Neuronal stem cell (in vitro differentiated cells): ENCODE results near the gene HOXB8.

ENCODE experiments used
- DNase-seq: peaks from one replicate; pipeline ENCODE4 v3.0.0-alpha.2; 2013; ENCODE audit warnings: low spot score
- H2AFZ ChIP-seq: one replicate; pipeline ENCODE4 v1.6.1; 2013; ENCODE audit warnings: mild to moderate bottlenecking, low read length, inconsistent platforms
- H2AK5ac ChIP-seq: 2 replicates; pipeline ENCODE4 v1.6.1; 2013; ENCODE audit warnings: low read depth, mild to moderate bottlenecking, inconsistent platforms, low read length, moderate library complexity, mixed read lengths
- H2BK120ac ChIP-seq: 2 replicates; pipeline ENCODE4 v1.6.1; 2013; ENCODE audit warnings: low read depth, mild to moderate bottlenecking, inconsistent platforms, low read length, moderate library complexity, mixed read lengths
- H2BK12ac ChIP-seq: one replicate; pipeline ENCODE4 v1.6.1; 2013; ENCODE audit warnings: low read length, inconsistent platforms
- H2BK15ac ChIP-seq: 2 replicates; pipeline ENCODE4 v1.6.1; 2013; ENCODE audit warnings: mild to moderate bottlenecking, low read length, inconsistent platforms, mixed read lengths
- H2BK5ac ChIP-seq: one replicate; pipeline ENCODE4 v1.6.1; 2013; ENCODE audit warnings: inconsistent platforms, mild to moderate bottlenecking, low read length, moderate library complexity
- H3K14ac ChIP-seq: one replicate; pipeline ENCODE4 v1.6.1; 2013; ENCODE audit warnings: low read length, inconsistent platforms
- H3K18ac ChIP-seq: 2 replicates; pipeline ENCODE4 v1.6.1; 2013; ENCODE audit warnings: low read length, inconsistent platforms
- H3K23ac ChIP-seq: 2 replicates; pipeline ENCODE4 v1.6.1; 2013; ENCODE audit warnings: low read depth, mild to moderate bottlenecking, mixed read lengths, low read length, inconsistent platforms; ENCODE audit not compliant: poor library complexity
- H3K27ac ChIP-seq: replicated peaks from 3 replicates; pipeline ENCODE4 v1.5.1; 2013; ENCODE audit warnings: low read length, inconsistent platforms
- H3K27me3 ChIP-seq, 3 experiments: 2 replicates each; pipeline ENCODE4 v1.6.1; 2013; ENCODE audit warnings: low read length in 3 of 3, mild to moderate bottlenecking in 2 of 3, inconsistent platforms in 1 of 3, low read depth in 1 of 3, mixed read lengths in 1 of 3, moderate library complexity in 1 of 3; ENCODE audit not compliant: control insufficient read depth in 3 of 3, insufficient read depth in 3 of 3
- H3K36me3 ChIP-seq, 2 donors: replicated peaks in 1 of 2; 2 replicates each; pipeline ENCODE4 v1.6.1; 2013; ENCODE audit warnings: low read length in 2 of 2; ENCODE audit not compliant: control insufficient read depth in 2 of 2, insufficient read depth in 2 of 2
- H3K4ac ChIP-seq: 2 replicates; pipeline ENCODE4 v1.6.1; 2013; ENCODE audit warnings: inconsistent platforms, mild to moderate bottlenecking, low read length, moderate library complexity
- H3K4me1 ChIP-seq, 2 donors: 1 replicate in 1 of 2; 2 replicates in 1 of 2; pipeline ENCODE4 v1.6.1; 2013; ENCODE audit warnings: low read length in 2 of 2, low read depth in 1 of 2; ENCODE audit not compliant: control insufficient read depth in 2 of 2, insufficient read depth in 1 of 2
- H3K4me2 ChIP-seq: one replicate; pipeline ENCODE4 v1.6.1; 2013; ENCODE audit warnings: mild to moderate bottlenecking, low read length, inconsistent platforms; ENCODE audit not compliant: insufficient read depth, poor library complexity, severe bottlenecking
- H3K4me3 ChIP-seq, 2 donors: 2 replicates each; pipeline ENCODE4 v1.5.1; 2013; ENCODE audit warnings: low read length in 2 of 2, mild to moderate bottlenecking in 2 of 2, inconsistent platforms in 1 of 2, moderate library complexity in 1 of 2
- H3K79me1 ChIP-seq: one replicate; pipeline ENCODE4 v1.6.1; 2013; ENCODE audit warnings: low read depth, mild to moderate bottlenecking, inconsistent platforms, low read length, moderate library complexity
- H3K9ac ChIP-seq: one replicate; pipeline ENCODE4 v1.6.1; 2013; ENCODE audit warnings: mild to moderate bottlenecking, low read depth, low read length, inconsistent platforms; ENCODE audit not compliant: poor library complexity
- H3K9me3 ChIP-seq, 2 donors: replicated peaks in 1 of 2; 2 replicates each; pipeline versions ENCODE3 to v1.6.1; 2013; ENCODE audit warnings: low read length in 2 of 2, mild to moderate bottlenecking in 2 of 2, inconsistent platforms in 1 of 2, low read depth in 1 of 2, mixed read lengths in 1 of 2, moderate library complexity in 1 of 2; ENCODE audit not compliant: control insufficient read depth in 2 of 2, insufficient read depth in 1 of 2
- H4K8ac ChIP-seq: one replicate; pipeline ENCODE4 v1.6.1; 2013; ENCODE audit warnings: low read depth, mild to moderate bottlenecking, inconsistent platforms, low read length, moderate library complexity
- H4K91ac ChIP-seq: one replicate; pipeline ENCODE4 v1.6.1; 2013; ENCODE audit warnings: low read length, low read depth, mild to moderate bottlenecking, inconsistent platforms; ENCODE audit not compliant: poor library complexity
- WGBS, 2 donors: extraction: QIAGEN DNeasy Blood & Tissue Kit; methylation state at CpG; one replicate each; pipeline ENCODE4 v1.1.7; 2013; ENCODE audit warnings: missing lambda C conversion rate in 2 of 2, mixed read lengths in 1 of 2; ENCODE audit not compliant: insufficient read length in 2 of 2, insufficient replicate concordance in 1 of 2; ENCODE audit errors: extremely low coverage in 2 of 2; 5-methylcytosine and 5-hydroxymethylcytosine counted together

HOXB8 gene

DNA sequence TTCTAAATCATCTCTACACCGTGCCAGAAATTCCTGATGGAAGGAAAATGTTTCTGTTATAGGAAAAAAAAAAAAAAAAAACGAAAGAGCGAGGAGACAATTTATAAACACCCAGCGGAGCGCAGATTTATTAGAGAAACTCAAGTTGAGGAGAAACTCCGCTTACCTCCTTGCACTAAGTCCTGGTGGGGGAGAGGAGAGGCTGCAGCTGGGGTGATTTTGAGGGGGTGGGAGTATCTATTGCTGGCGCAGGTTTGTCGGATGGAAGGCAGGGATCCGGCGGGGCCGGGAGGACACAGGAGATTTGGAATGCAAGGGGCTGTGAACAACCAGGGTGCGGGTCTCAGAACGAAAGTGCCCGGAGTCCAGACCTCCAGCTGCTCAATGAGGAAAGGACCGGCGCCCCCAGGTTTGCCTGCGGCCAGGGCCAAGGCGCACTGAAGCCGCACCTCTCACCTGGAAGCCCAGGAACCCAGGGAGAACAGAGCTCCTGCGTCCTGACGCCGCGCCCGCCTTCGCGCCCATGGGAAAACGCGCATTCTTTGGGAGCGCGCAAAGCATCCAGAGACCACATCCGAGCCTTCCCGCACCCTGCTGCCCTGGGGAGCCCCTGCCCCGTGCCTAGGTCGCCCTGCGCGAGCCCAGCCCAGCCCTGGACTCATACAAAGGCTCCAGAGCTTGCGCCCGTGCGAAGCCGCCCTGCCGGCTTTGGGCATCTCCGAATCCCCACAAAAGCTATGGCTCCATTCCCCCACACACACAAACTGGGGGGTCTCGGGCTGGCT lies 2.6 kb upstream of the HOXB8 start:
- Histone ChIP-seq H3K14ac (no peak overlapping the region), H3K27ac (no peak overlapping the region), H2BK15ac (no peak overlapping the region), H3K4me3 (no peak overlapping the region), H3K4me1 (peaks cover 0 to 3% of the 10 kb centered on the region in 2 donors), H3K79me1 (no peaks in the 10 kb centered on the region), H3K23ac (peak overlapping the region; percentile 62), H2AK5ac (no peak overlapping the region), H3K4me2 (no peak overlapping the region), H3K27me3 (peaks cover 74 to 99% (median 99%) of the 10 kb centered on the region in 3 experiments), H3K9ac (no peak overlapping the region), H2BK12ac (no peak overlapping the region), H3K4ac (no peak overlapping the region), H3K36me3 (no peaks in the 10 kb centered on the region), H3K18ac (no peak overlapping the region), H2AFZ (no peak overlapping the region), H4K8ac (peak overlapping the region; percentile 26), H2BK5ac (no peak overlapping the region), H2BK120ac (no peak overlapping the region), H3K9me3 (peaks cover 0 to 10% of the 10 kb centered on the region in 2 donors), H4K91ac (no peak overlapping the region)
- no CpG with 5 or more reads among the region's 43 CpGs for WGBS, 2 donors
- DNase-seq, result no peak

DNA sequence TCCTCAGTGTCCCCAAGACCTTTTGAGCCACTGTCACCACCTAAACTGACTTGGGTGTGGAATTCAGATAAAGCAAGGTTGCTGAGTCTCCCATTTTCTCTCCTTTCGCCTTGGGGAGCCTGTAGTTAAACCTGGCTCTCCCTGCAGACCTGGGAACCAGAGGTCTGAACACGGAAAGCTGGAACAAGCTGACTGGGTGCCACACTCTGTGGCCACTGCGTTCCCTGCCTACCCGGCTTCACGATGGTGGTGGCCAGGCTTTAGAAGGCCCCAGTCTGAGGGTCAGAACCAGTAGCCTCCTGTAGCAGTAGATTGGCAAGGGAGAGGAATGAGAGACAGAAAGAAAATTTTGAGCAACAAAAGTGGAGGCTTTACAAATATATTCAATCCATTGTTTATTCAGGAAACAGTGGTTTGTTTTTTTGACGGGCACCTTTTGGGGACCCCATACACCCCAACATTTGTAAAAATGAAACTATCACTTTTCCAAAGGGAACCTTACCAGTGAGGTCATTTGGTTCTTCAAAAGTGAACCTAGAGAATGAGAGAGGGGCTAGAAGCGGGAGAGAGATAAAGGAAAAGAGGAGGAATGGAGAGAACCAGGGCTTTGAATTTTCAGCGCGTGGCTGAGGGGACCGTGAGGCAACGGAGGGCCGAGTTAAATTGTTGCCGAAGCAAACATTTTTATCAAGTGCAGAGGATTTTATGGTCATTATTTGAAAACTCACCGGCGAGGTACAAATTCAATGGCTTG lies 1.8 kb upstream of the HOXB8 start:
- Histone ChIP-seq H2BK120ac (no peak overlapping the region), H3K4me3 (no peak overlapping the region), H2AK5ac (no peak overlapping the region), H3K4ac (no peak overlapping the region), H4K8ac (no peak overlapping the region), H3K9me3 (peaks cover 0 to 7% of the 10 kb centered on the region in 2 donors), H2BK12ac (no peak overlapping the region), H3K27me3 (peaks cover 74 to 99% (median 99%) of the 10 kb centered on the region in 3 experiments), H2BK15ac (no peak overlapping the region), H3K18ac (no peak overlapping the region), H3K23ac (no peak overlapping the region), H3K14ac (no peak overlapping the region), H3K36me3 (no peaks in the 10 kb centered on the region), H3K27ac (no peak overlapping the region), H3K4me1 (peaks cover 0 to 3% of the 10 kb centered on the region in 2 donors), H4K91ac (no peak overlapping the region), H3K79me1 (no peaks in the 10 kb centered on the region), H2AFZ (no peak overlapping the region), H3K9ac (no peak overlapping the region), H3K4me2 (no peak overlapping the region), H2BK5ac (no peak overlapping the region)
- no CpG with 5 or more reads among the region's 15 CpGs for WGBS, 2 donors
- no peak for DNase-seq

DNA sequence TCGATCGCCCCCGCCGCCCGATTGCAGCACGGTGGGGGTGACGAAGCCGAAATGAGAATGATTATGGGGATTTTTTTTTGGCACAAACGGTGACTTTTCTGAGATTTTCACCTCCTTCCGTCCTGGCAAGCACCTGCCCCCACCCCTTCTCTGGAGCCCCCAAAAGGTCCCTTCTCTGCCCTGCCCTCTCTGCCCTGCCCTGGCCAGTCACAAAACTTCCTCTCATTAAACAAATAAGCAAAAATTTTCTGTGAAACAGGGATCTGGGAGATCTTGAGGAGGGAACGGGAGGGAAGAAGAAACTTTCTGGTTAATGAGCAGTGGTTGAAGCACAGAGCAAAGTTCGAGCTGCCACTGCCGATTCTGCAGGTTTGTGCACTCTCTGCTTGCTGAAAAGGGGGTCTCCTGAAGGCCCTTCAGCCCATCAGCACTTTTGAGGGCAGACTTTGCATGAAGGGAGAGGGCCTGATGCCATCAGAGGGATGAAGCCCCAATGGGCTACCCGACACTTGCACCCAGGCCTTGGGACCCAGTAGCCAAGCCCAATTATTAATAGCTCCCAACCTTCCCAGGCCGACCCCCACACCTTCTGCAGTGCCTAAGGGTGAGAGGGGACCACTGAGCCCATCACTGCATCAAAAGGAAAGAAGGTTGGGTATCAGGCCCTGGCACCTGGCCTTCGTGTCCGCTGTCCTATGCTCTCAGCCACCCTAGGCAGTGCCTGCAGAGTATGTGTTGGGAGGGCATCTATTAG lies 1.0 kb upstream of the HOXB8 start:
- H3K9me3 ChIP-seq, result peaks cover 0 to 5% of the 10 kb centered on the region in 2 donors
- peaks cover 0 to 3% of the 10 kb centered on the region in 2 donors for H3K4me1 ChIP-seq
- no peak overlapping the region for H2BK5ac ChIP-seq
- no peak overlapping the region for H3K18ac ChIP-seq
- H3K14ac ChIP-seq, result no peak overlapping the region
- no peaks in the 10 kb centered on the region for H3K36me3 ChIP-seq
- no peak overlapping the region for H2BK15ac ChIP-seq
- H3K27me3 ChIP-seq, result peaks cover 73 to 99% (median 99%) of the 10 kb centered on the region in 3 experiments
- H2BK120ac ChIP-seq, result no peak overlapping the region
- H2AK5ac ChIP-seq, result no peak overlapping the region
- no peak overlapping the region for H3K9ac ChIP-seq
- no peak for DNase-seq
- no peak overlapping the region for H3K4me3 ChIP-seq
- no CpG with 5 or more reads among the region's 17 CpGs for WGBS, 2 donors
- no peak overlapping the region for H3K4ac ChIP-seq
- H3K23ac ChIP-seq, result no peak overlapping the region
- no peak overlapping the region for H2AFZ ChIP-seq
- H4K8ac ChIP-seq, result no peak overlapping the region
- H3K79me1 ChIP-seq, result no peaks in the 10 kb centered on the region
- no peak overlapping the region for H2BK12ac ChIP-seq
- no peak overlapping the region for H3K27ac ChIP-seq
- no peak overlapping the region for H4K91ac ChIP-seq
- no peak overlapping the region for H3K4me2 ChIP-seq
